ENCODE data around the gene HMX3.

The HMX3 gene

DNA sequence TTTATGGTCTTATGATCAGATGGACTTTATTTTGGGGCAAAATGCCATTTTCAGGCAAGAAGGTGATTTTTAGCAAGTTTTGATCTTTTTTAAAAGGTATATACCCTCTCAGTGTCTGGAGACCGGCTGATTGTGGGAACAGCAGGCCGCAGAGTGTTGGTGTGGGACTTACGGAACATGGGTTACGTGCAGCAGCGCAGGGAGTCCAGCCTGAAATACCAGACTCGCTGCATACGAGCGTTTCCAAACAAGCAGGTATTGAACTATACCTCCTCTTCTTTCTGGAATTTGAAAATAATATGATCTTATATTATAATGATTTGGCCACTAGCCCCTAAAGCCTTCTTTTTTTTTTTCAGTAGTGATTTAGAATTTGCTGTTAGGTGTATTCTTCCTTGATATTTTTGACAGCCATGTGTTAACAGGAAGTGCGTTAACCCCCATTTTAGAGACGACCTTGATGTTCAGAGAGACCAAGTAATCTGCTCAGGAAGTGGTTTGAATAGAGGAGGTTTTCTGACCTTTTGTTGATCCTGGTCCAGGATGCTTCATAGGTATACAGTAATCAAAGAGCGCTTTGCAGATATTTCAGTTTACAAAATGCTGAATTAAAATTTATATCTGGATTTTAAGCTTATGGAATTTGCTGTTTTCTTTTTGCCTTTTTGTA lies 24.7 kb downstream of the HMX3 start:
- Histone ChIP-seq H3K27ac (no peak overlapping the region), H3K4me2 (no peak overlapping the region), H4K20me1 (ENCODE audit: insufficient read depth) (peaks cover 21% of the 10 kb centered on the region), H3K4me1 (ENCODE audit: low read depth, poor library complexity, severe bottlenecking) (peaks cover 41% of the 10 kb centered on the region), H3K79me2 (ENCODE audit: insufficient read depth, low read depth) (peaks cover 62% of the 10 kb centered on the region), H3K4me3 (IDR thresholded peaks at IDR 0.05; ENCODE audit: insufficient read depth, low read depth, low read length) (no peak overlapping the region), H2AFZ (ENCODE audit: low read depth) (no peak overlapping the region), H3K9ac (no peak overlapping the region), H3K36me3 (ENCODE audit: insufficient read depth) (peaks cover 34% of the 10 kb centered on the region), H3K27me3 (ENCODE audit: insufficient read depth, low read depth) (no peaks in the 10 kb centered on the region)
- no peak for TF ChIP-seq CTCF (conservative IDR thresholded peaks at IDR 0.05; ENCODE audit: low read depth, low read length)

DNA sequence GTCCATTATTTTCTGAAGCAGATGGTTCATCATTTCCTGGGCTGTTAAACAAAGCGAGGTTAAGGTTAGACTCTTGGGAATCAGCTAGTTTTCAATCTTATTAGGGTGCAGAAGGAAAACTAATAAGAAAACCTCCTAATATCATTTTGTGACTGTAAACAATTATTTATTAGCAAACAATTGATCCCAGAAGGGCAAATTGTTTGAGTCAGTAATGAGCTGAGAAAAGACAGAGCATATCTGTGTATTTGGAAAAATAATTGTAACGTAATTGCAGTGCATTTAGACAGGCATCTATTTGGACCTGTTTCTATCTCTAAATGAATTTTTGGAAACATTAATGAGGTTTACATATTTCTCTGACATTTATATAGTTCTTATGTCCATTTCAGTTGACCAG lies 28.5 kb downstream of the HMX3 start:
- H2AFZ ChIP-seq (ENCODE audit: low read depth): no peak overlapping the region
- no peak for TF ChIP-seq CTCF (conservative IDR thresholded peaks at IDR 0.05; ENCODE audit: low read depth, low read length)
- H3K4me2 ChIP-seq: no peak overlapping the region
- no peak overlapping the region for H3K9ac ChIP-seq
- H3K27me3 ChIP-seq (ENCODE audit: insufficient read depth, low read depth): no peaks in the 10 kb centered on the region
- no peaks in the 10 kb centered on the region for H4K20me1 ChIP-seq (ENCODE audit: insufficient read depth)
- peaks cover 4% of the 10 kb centered on the region for H3K4me1 ChIP-seq (ENCODE audit: low read depth, poor library complexity, severe bottlenecking)
- H3K4me3 ChIP-seq (IDR thresholded peaks at IDR 0.05; ENCODE audit: insufficient read depth, low read depth, low read length): no peak overlapping the region
- no peak overlapping the region for H3K27ac ChIP-seq
- peaks cover 28% of the 10 kb centered on the region for H3K79me2 ChIP-seq (ENCODE audit: insufficient read depth, low read depth)
- H3K36me3 ChIP-seq (ENCODE audit: insufficient read depth): peaks cover 24% of the 10 kb centered on the region

DNA sequence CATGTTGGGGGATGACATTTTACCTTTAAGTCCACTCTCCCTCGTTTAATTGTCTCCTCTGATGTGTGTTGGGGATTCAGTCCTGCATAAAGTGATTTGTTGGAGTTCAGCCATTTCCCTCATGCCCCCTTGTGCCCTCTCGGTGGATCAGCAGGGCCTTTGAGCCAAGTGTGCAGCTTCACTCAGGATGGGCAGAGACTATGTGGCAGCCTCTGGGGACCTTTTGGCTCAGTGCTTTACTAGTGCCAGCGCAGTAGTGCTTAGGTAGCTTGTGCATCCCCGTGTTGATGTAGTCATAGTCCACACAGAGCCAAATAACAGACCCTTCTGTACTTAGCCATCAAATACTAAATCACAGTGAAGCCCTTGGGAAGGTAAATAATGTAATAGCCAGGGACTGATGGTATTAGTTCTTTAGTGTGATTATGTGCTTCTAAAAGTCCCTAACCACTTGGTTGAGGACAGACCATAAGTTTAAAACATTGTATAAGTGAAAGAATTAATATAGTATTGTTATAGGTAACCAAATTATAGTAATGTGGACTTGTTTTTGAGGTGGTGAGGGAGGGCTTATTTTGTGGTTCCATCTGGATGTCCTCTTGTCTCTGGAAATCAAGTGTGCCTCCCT lies 29.8 kb downstream of the HMX3 start:
- Histone ChIP-seq H3K27me3 (ENCODE audit: insufficient read depth, low read depth) (no peaks in the 10 kb centered on the region), H3K4me1 (ENCODE audit: low read depth, poor library complexity, severe bottlenecking) (no peaks in the 10 kb centered on the region), H4K20me1 (ENCODE audit: insufficient read depth) (no peaks in the 10 kb centered on the region), H2AFZ (ENCODE audit: low read depth) (no peak overlapping the region), H3K4me3 (IDR thresholded peaks at IDR 0.05; ENCODE audit: insufficient read depth, low read depth, low read length) (no peak overlapping the region), H3K36me3 (ENCODE audit: insufficient read depth) (peaks cover 21% of the 10 kb centered on the region), H3K9ac (no peak overlapping the region), H3K79me2 (ENCODE audit: insufficient read depth, low read depth) (peaks cover 15% of the 10 kb centered on the region), H3K27ac (no peak overlapping the region), H3K4me2 (no peak overlapping the region)
- TF ChIP-seq CTCF (conservative IDR thresholded peaks at IDR 0.05; ENCODE audit: low read depth, low read length): 0 out of 2 replicates have a peak, but pooled peaks have one; percentile 1

GRCh38 chr10:123166618-123167017 lies 30.8 kb downstream of the HMX3 start:
- H2AFZ ChIP-seq (ENCODE audit: low read depth): no peak overlapping the region
- TF ChIP-seq CTCF (conservative IDR thresholded peaks at IDR 0.05; ENCODE audit: low read depth, low read length): no peak
- peaks cover 14% of the 10 kb centered on the region for H3K36me3 ChIP-seq (ENCODE audit: insufficient read depth)
- peaks cover 5% of the 10 kb centered on the region; the same call in 1 of the 2 replicates for H3K79me2 ChIP-seq (ENCODE audit: insufficient read depth, low read depth)
- no peak overlapping the region for H3K4me2 ChIP-seq
- no peak overlapping the region for H3K9ac ChIP-seq
- H3K27ac ChIP-seq: no peak overlapping the region
- H4K20me1 ChIP-seq (ENCODE audit: insufficient read depth): no peaks in the 10 kb centered on the region
- H3K4me3 ChIP-seq (IDR thresholded peaks at IDR 0.05; ENCODE audit: insufficient read depth, low read depth, low read length): no peak overlapping the region
- no peaks in the 10 kb centered on the region for H3K27me3 ChIP-seq (ENCODE audit: insufficient read depth, low read depth)
- H3K4me1 ChIP-seq (ENCODE audit: low read depth, poor library complexity, severe bottlenecking): no peaks in the 10 kb centered on the region
